HCT116 (cell line): ENCODE data around the gene NR1H4. TPM values are rescaled to one million over a fixed set of nuclear protein-coding genes. Genes with fewer than 3 reads are reported as not detected.

ENCODE experiments used
- ATAC-seq: fragments of 200-7000 bp; cut with Tn5 transposase; 2 replicates; pipeline ENCODE4 v1.9.1; 2020; ENCODE audit warnings: mild to moderate bottlenecking, moderate library complexity
- BruUV-seq: library from RNA; stranded (reverse); fragments of 400-500 nt; replicated peaks from 2 replicates; lab custom pipeline; 2021; lab: Mats Ljungman, UMichigan
- CTCF ChIA-PET: fragments of 300-600 bp; sonication (Branson Sonifier 250); formaldehyde crosslinking; loops from one replicate; lab custom pipeline; 2021; ENCODE audit warnings: antibody characterized with exemption; lab: Charles Lee
- POLR2A ChIA-PET: fragments of 300-600, 350-600 bp; sonication (Branson Sonifier 250); formaldehyde crosslinking; loops from one replicate; lab custom pipeline; 2021; ENCODE audit warnings: antibody characterized with exemption; lab: Charles Lee
- RAD21 ChIA-PET, 2 experiments: fragments of 300-600 bp; sonication (Branson Sonifier 250); formaldehyde crosslinking; loops; one replicate each; lab custom pipeline; 2023; ENCODE audit warnings: low total read pairs in 2 of 2; ENCODE audit not compliant: uncharacterized antibody in 2 of 2, unreplicated experiment in 2 of 2, low non-redundant PET in 1 of 2; lab: Charles Lee
- DNase-seq: peaks from one replicate; pipeline ENCODE4 v3.0.0-alpha.2; 2010; ENCODE audit warnings: low read depth, low spot score
- H2AFZ ChIP-seq: fragments of 200-600 bp; shearing (Covaris generic), sonication (generic); 2 replicates; pipeline ENCODE4 v1.6.1; 2017; ENCODE audit warnings: low read depth, mixed run types, mixed read lengths, antibody characterized with exemption, low read length; ENCODE audit not compliant: poor library complexity, severe bottlenecking
- H3K27ac ChIP-seq: 2 replicates; pipeline ENCODE4 v1.5.1; 2012; ENCODE audit warnings: low read depth, low read length
- H3K27me3 ChIP-seq: fragments of 200-600 bp; sonication (generic); 2 replicates; pipeline ENCODE4 v1.6.1; 2016; ENCODE audit warnings: mixed run types, low read length, mixed read lengths; ENCODE audit not compliant: insufficient read depth
- H3K36me3 ChIP-seq, 2 experiments: fragments of 200-500 bp in 1 of 2; fragments of 200-600 bp in 1 of 2; sonication (Bioruptor generic) in 1 of 2; sonication (generic) in 1 of 2; 2 replicates each; pipeline versions ENCODE4 v1.5.1 to v1.6.1; 2014 to 2016; ENCODE audit warnings: low read length in 2 of 2, inconsistent platforms in 1 of 2, mixed read lengths in 1 of 2, mixed run types in 1 of 2; ENCODE audit not compliant: insufficient read depth in 2 of 2, control insufficient read depth in 1 of 2
- H3K4me1 ChIP-seq, 2 experiments: fragments of 200-600 bp in 1 of 2; sonication (generic) in 1 of 2; 2 replicates each; pipeline versions ENCODE4 v1.5.1 to v1.6.1; 2012 to 2017; ENCODE audit warnings: low read length in 2 of 2, inconsistent platforms in 1 of 2, mild to moderate bottlenecking in 1 of 2, mixed read lengths in 1 of 2, mixed run types in 1 of 2, moderate library complexity in 1 of 2; ENCODE audit not compliant: insufficient read depth in 2 of 2, control insufficient read depth in 1 of 2
- H3K4me2 ChIP-seq: fragments of 200-600 bp; sonication (generic); 2 replicates; pipeline ENCODE4 v1.6.1; 2017; ENCODE audit warnings: mixed run types, low read length, mixed read lengths
- H3K4me3 ChIP-seq, 2 experiments: fragments of 200-600 bp in 1 of 2; sonication (generic) in 1 of 2; replicated peaks in 1 of 2; 2 replicates each; pipeline ENCODE4 v1.5.1; 2011 to 2016; ENCODE audit warnings: low read length in 2 of 2, control low read depth in 1 of 2, low read depth in 1 of 2, mild to moderate bottlenecking in 1 of 2, mixed read lengths in 1 of 2, mixed run types in 1 of 2
- H3K79me2 ChIP-seq: fragments of 200-600 bp; sonication (generic); 2 replicates; pipeline ENCODE4 v1.6.1; 2017; ENCODE audit warnings: mild to moderate bottlenecking, mixed run types, low read length, moderate library complexity, mixed read lengths; ENCODE audit not compliant: insufficient read depth
- H3K9ac ChIP-seq: fragments of 200-600 bp; sonication (generic); 2 replicates; pipeline ENCODE4 v1.6.1; 2016; ENCODE audit warnings: low read length, mixed read lengths
- H3K9me2 ChIP-seq: fragments of 200-600 bp; sonication (generic), shearing (Covaris generic); 2 replicates; pipeline ENCODE4 v1.6.1; 2017; ENCODE audit warnings: mixed run types, mild to moderate bottlenecking, moderate library complexity; ENCODE audit not compliant: insufficient read depth
- H3K9me3 ChIP-seq, 2 experiments: fragments of 200-500 bp in 1 of 2; fragments of 200-600 bp in 1 of 2; sonication (Bioruptor generic) in 1 of 2; sonication (generic) in 1 of 2; 2 replicates each; pipeline ENCODE4 v1.6.1; 2014 to 2017; ENCODE audit warnings: low read length in 2 of 2, mixed read lengths in 2 of 2, inconsistent platforms in 1 of 2, low read depth in 1 of 2, mild to moderate bottlenecking in 1 of 2, mixed run types in 1 of 2, moderate library complexity in 1 of 2; ENCODE audit not compliant: control insufficient read depth in 1 of 2, insufficient read depth in 1 of 2
- H4K20me1 ChIP-seq: fragments of 200-600 bp; sonication (generic), shearing (Covaris generic); 2 replicates; pipeline ENCODE4 v1.6.1; 2017; ENCODE audit warnings: mixed run types, mild to moderate bottlenecking, moderate library complexity; ENCODE audit not compliant: insufficient read depth
- FOSL1 ChIP-seq: IDR thresholded peaks from 2 replicates; pipeline ENCODE4 v1.6.1; 2012; ENCODE audit warnings: low read depth
- RAD21 ChIP-seq: IDR thresholded peaks from 2 replicates; pipeline ENCODE4 v1.6.1; 2012; ENCODE audit warnings: low read depth, mild to moderate bottlenecking
- YY1 ChIP-seq: IDR thresholded peaks from 2 replicates; pipeline ENCODE4 v1.6.1; 2011; ENCODE audit warnings: low read length, low read depth, moderate library complexity, mild to moderate bottlenecking; ENCODE audit not compliant: insufficient replicate concordance; ENCODE audit errors: extremely low read depth
- intact Hi-C: fragments of 100-400 bp; cut with micrococcal nuclease; formaldehyde crosslinking; loops from 2 replicates; pipeline ENCODE4 v1.10.0; 2022
- total RNA-seq: library from RNA; stranded (reverse); gene quantifications from one replicate; pipeline ENCODE4 v1.2.1, GENCODE V29; 2021; ENCODE audit not compliant: unreplicated experiment
- TF ChIP-seq, protein P1 (sequence below), 3 experiments: fragments of 200-600 bp in 1 of 3; sonication (generic) in 1 of 3; IDR thresholded peaks in 2 of 3; conservative IDR thresholded peaks in 1 of 3; 2 replicates each; pipeline ENCODE4 v1.5.1; 2012 to 2017; ENCODE audit warnings: low read depth in 2 of 3, low read length in 2 of 3, antibody characterized with exemption in 1 of 3, borderline replicate concordance in 1 of 3, control low read depth in 1 of 3, mild to moderate bottlenecking in 1 of 3, mixed read lengths in 1 of 3, mixed run types in 1 of 3, moderate library complexity in 1 of 3; ENCODE audit not compliant: insufficient read depth in 1 of 3
- TF ChIP-seq, protein P2 (sequence below): IDR thresholded peaks from 2 replicates; pipeline ENCODE4 v1.6.1; 2012
- TF ChIP-seq, protein P3 (sequence below): IDR thresholded peaks from 2 replicates; pipeline ENCODE4 v1.6.1; 2012
- TF ChIP-seq, protein P4 (sequence below): IDR thresholded peaks from 2 replicates; pipeline ENCODE4 v1.6.1; 2012; ENCODE audit warnings: low read depth
- TF ChIP-seq, protein P5 (sequence below): IDR thresholded peaks from 2 replicates; pipeline ENCODE4 v1.6.1; 2011; ENCODE audit warnings: mild to moderate bottlenecking, low read length, moderate library complexity; ENCODE audit not compliant: insufficient replicate concordance; ENCODE audit errors: extremely low read depth

The NR1H4 gene
- total RNA-seq, 1 experiment from 2014 or later: not detected

DNA sequence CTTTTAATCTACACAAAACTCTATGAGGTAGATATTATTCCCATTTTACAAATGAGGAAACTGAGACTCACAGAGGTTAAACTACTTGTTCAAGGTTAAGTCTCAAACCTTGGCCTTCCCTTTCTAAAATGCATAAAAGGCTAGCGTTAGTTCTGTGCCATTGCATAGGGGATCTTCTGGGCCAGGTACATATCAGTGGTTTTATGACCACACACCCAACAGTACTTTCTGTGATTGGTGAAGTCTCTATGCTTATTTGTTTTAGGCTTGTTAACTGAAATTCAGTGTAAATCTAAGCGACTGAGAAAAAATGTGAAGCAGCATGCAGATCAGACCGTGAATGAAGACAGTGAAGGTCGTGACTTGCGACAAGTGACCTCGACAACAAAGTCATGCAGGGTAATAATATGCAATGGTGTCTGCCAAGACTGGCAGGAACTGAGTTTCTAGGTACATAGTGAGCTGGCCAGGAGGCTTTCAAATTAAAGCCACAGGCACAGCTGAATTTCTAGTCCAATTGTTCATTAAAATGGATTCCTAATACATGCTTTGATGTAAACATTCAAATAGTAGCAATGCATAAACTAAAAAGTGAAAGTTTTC lies 61.1 kb downstream of the NR1H4 start:
- H3K4me2 ChIP-seq: no peak overlapping the region
- no peak for TF ChIP-seq RAD21
- TF ChIP-seq, protein P1, sequence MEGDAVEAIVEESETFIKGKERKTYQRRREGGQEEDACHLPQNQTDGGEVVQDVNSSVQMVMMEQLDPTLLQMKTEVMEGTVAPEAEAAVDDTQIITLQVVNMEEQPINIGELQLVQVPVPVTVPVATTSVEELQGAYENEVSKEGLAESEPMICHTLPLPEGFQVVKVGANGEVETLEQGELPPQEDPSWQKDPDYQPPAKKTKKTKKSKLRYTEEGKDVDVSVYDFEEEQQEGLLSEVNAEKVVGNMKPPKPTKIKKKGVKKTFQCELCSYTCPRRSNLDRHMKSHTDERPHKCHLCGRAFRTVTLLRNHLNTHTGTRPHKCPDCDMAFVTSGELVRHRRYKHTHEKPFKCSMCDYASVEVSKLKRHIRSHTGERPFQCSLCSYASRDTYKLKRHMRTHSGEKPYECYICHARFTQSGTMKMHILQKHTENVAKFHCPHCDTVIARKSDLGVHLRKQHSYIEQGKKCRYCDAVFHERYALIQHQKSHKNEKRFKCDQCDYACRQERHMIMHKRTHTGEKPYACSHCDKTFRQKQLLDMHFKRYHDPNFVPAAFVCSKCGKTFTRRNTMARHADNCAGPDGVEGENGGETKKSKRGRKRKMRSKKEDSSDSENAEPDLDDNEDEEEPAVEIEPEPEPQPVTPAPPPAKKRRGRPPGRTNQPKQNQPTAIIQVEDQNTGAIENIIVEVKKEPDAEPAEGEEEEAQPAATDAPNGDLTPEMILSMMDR (IDR thresholded peaks at IDR 0.05 in 2 of 3, conservative IDR thresholded peaks at IDR 0.05 in 1 of 3; ENCODE audit: borderline replicate concordance in 1 of 3, insufficient read depth in 1 of 3, low read depth in 2 of 3, low read length in 2 of 3): no peak
- TF ChIP-seq, protein P2, sequence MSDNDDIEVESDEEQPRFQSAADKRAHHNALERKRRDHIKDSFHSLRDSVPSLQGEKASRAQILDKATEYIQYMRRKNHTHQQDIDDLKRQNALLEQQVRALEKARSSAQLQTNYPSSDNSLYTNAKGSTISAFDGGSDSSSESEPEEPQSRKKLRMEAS: no peak
- TF ChIP-seq, protein P3, sequence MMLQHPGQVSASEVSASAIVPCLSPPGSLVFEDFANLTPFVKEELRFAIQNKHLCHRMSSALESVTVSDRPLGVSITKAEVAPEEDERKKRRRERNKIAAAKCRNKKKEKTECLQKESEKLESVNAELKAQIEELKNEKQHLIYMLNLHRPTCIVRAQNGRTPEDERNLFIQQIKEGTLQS: no peak
- no peak for TF ChIP-seq YY1
- H3K79me2 ChIP-seq: no peaks in the 10 kb centered on the region
- no peak overlapping the region for H3K4me3 ChIP-seq
- RAD21 ChIA-PET: no interaction called here
- H3K9me2 ChIP-seq: no peaks in the 10 kb centered on the region
- POLR2A ChIA-PET: no interaction called here
- CTCF ChIA-PET: no interaction called here
- BruUV-seq: no TSS peak
- peaks cover 52% of the 10 kb centered on the region for H3K27me3 ChIP-seq
- ATAC-seq (no peak), DNase-seq (no peak)
- H3K4me1 ChIP-seq: no peaks in the 10 kb centered on the region
- H3K9ac ChIP-seq: no peak overlapping the region
- H3K36me3 ChIP-seq: no peaks in the 10 kb centered on the region
- H3K27ac ChIP-seq: no peak overlapping the region
- H3K9me3 ChIP-seq: no peaks in the 10 kb centered on the region
- no peak overlapping the region for H2AFZ ChIP-seq
- no peaks in the 10 kb centered on the region for H4K20me1 ChIP-seq
- intact Hi-C loops: no loop called here

DNA sequence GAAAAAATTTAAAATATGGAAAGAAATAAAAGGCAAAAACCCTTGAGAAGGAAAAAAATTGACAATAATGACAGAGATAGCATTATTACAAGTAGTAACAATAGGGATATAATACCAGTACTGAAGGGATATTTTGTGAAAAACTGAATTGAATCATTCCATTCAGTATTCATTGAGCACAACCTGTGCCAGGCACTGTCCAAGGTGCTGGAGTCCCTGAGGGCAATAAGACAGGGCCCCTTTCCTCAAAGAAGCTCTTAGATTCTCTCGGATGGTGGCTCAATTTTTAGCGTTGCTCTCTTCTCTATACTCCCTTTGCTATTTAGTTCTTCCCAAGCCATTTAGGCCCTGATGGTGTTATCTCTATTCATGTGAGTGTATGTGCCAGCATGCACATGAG lies 65.5 kb downstream of the NR1H4 start:
- H3K36me3 ChIP-seq: no peaks in the 10 kb centered on the region
- BruUV-seq: no TSS peak
- no peak overlapping the region for H2AFZ ChIP-seq
- no peak overlapping the region for H3K9ac ChIP-seq
- H3K27me3 ChIP-seq: peaks cover 20% of the 10 kb centered on the region; the same call in 1 of the 2 replicates
- CTCF ChIA-PET: interaction anchor here (1.1 to 1.2 kb wide), 2 partner anchors 14 to 16 kb away, joined by 3 read pairs; no protein-coding TSS in a partner anchor
- no peak for DNase-seq
- H3K4me3 ChIP-seq: no peak overlapping the region
- no peak for TF ChIP-seq FOSL1
- TF ChIP-seq, protein P4, sequence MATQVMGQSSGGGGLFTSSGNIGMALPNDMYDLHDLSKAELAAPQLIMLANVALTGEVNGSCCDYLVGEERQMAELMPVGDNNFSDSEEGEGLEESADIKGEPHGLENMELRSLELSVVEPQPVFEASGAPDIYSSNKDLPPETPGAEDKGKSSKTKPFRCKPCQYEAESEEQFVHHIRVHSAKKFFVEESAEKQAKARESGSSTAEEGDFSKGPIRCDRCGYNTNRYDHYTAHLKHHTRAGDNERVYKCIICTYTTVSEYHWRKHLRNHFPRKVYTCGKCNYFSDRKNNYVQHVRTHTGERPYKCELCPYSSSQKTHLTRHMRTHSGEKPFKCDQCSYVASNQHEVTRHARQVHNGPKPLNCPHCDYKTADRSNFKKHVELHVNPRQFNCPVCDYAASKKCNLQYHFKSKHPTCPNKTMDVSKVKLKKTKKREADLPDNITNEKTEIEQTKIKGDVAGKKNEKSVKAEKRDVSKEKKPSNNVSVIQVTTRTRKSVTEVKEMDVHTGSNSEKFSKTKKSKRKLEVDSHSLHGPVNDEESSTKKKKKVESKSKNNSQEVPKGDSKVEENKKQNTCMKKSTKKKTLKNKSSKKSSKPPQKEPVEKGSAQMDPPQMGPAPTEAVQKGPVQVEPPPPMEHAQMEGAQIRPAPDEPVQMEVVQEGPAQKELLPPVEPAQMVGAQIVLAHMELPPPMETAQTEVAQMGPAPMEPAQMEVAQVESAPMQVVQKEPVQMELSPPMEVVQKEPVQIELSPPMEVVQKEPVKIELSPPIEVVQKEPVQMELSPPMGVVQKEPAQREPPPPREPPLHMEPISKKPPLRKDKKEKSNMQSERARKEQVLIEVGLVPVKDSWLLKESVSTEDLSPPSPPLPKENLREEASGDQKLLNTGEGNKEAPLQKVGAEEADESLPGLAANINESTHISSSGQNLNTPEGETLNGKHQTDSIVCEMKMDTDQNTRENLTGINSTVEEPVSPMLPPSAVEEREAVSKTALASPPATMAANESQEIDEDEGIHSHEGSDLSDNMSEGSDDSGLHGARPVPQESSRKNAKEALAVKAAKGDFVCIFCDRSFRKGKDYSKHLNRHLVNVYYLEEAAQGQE: peak; percentile 90
- TF ChIP-seq, protein P5, sequence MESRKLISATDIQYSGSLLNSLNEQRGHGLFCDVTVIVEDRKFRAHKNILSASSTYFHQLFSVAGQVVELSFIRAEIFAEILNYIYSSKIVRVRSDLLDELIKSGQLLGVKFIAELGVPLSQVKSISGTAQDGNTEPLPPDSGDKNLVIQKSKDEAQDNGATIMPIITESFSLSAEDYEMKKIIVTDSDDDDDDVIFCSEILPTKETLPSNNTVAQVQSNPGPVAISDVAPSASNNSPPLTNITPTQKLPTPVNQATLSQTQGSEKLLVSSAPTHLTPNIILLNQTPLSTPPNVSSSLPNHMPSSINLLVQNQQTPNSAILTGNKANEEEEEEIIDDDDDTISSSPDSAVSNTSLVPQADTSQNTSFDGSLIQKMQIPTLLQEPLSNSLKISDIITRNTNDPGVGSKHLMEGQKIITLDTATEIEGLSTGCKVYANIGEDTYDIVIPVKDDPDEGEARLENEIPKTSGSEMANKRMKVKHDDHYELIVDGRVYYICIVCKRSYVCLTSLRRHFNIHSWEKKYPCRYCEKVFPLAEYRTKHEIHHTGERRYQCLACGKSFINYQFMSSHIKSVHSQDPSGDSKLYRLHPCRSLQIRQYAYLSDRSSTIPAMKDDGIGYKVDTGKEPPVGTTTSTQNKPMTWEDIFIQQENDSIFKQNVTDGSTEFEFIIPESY: no peak
- RAD21 ChIA-PET: no interaction called here
- no peaks in the 10 kb centered on the region for H3K9me2 ChIP-seq
- intact Hi-C loops: no loop called here
- no peak overlapping the region for H3K4me2 ChIP-seq
- POLR2A ChIA-PET: no interaction called here
- H3K9me3 ChIP-seq: no peaks in the 10 kb centered on the region
- no peaks in the 10 kb centered on the region for H3K79me2 ChIP-seq
- H3K27ac ChIP-seq: no peak overlapping the region
- no peaks in the 10 kb centered on the region for H3K4me1 ChIP-seq
- ATAC-seq: 0 out of 2 replicates have a peak, but pooled peaks have one; percentile 34
- no peaks in the 10 kb centered on the region for H4K20me1 ChIP-seq
